ENCODE results near the gene ORMDL3.

Gene ORMDL3

GRCh38 chr17:39939588-39940419 lies 12.4 kb upstream of the ORMDL3 start:
- no peak overlapping the region for H3K4me3 ChIP-seq (ENCODE audit: control insufficient read depth, low read depth, low read length)
- peak; percentile 66 for TF ChIP-seq CTCF (conservative IDR thresholded peaks at IDR 0.05; ENCODE audit: control insufficient read depth, insufficient read depth, low read depth, low read length)
- DNase-seq (ENCODE audit: low read depth): peak; percentile 96

GRCh38 chr17:39939106-39939505 lies 11.7 kb upstream of the ORMDL3 start:
- TF ChIP-seq CTCF (conservative IDR thresholded peaks at IDR 0.05; ENCODE audit: control insufficient read depth, insufficient read depth, low read depth, low read length): no peak
- H3K4me3 ChIP-seq (ENCODE audit: control insufficient read depth, low read depth, low read length): no peak overlapping the region
- peak; percentile 31 for DNase-seq (ENCODE audit: low read depth)

GRCh38 chr17:39938140-39938869 lies 10.9 kb upstream of the ORMDL3 start:
- H3K4me3 ChIP-seq (ENCODE audit: control insufficient read depth, low read depth, low read length): no peak overlapping the region
- no peak for DNase-seq (ENCODE audit: low read depth)
- no peak for TF ChIP-seq CTCF (conservative IDR thresholded peaks at IDR 0.05; ENCODE audit: control insufficient read depth, insufficient read depth, low read depth, low read length)

GRCh38 chr17:39937447-39937846 lies 10.0 kb upstream of the ORMDL3 start:
- no peak overlapping the region for H3K4me3 ChIP-seq (ENCODE audit: control insufficient read depth, low read depth, low read length)
- DNase-seq (ENCODE audit: low read depth): no peak
- no peak for TF ChIP-seq CTCF (conservative IDR thresholded peaks at IDR 0.05; ENCODE audit: control insufficient read depth, insufficient read depth, low read depth, low read length)

- DNase-seq (ENCODE audit: low read depth): peak; percentile 41
- no peak overlapping the region for H3K4me3 ChIP-seq (ENCODE audit: control insufficient read depth, low read depth, low read length)
- TF ChIP-seq CTCF (conservative IDR thresholded peaks at IDR 0.05; ENCODE audit: control insufficient read depth, insufficient read depth, low read depth, low read length): no peak
Measured at GRCh38 chr17:39935909-39936308, 8.5 kb upstream of the ORMDL3 start.

- no peak overlapping the region for H3K4me3 ChIP-seq (ENCODE audit: control insufficient read depth, low read depth, low read length)
- DNase-seq (ENCODE audit: low read depth): no peak
- TF ChIP-seq CTCF (conservative IDR thresholded peaks at IDR 0.05; ENCODE audit: control insufficient read depth, insufficient read depth, low read depth, low read length): no peak
Measured at GRCh38 chr17:39934324-39934723, 6.9 kb upstream of the ORMDL3 start.
